Hepatocyte (in vitro differentiated cells): ENCODE measurements around the gene DHRS1.

Source experiments
- EZH2 ChIP-seq: fragments of 200-600 bp; sonication (generic); IDR thresholded peaks from 2 replicates; pipeline ENCODE4 v1.6.1; 2016; ENCODE audit warnings: antibody characterized with exemption, mild to moderate bottlenecking, borderline replicate concordance
- EZH2phosphoT487 ChIP-seq: fragments of 200-600 bp; sonication (generic); IDR thresholded peaks from one replicate; pipeline ENCODE4 v1.6.1; 2018; ENCODE audit warnings: antibody characterized with exemption, mild to moderate bottlenecking, low read depth, moderate library complexity; ENCODE audit not compliant: unreplicated experiment, severe bottlenecking
- TF ChIP-seq, protein P1 (sequence below): fragments of 200-600 bp; sonication (generic); IDR thresholded peaks from 2 replicates; pipeline ENCODE4 v1.5.1; 2016; ENCODE audit warnings: antibody characterized with exemption, mild to moderate bottlenecking; ENCODE audit not compliant: poor library complexity

DNA sequence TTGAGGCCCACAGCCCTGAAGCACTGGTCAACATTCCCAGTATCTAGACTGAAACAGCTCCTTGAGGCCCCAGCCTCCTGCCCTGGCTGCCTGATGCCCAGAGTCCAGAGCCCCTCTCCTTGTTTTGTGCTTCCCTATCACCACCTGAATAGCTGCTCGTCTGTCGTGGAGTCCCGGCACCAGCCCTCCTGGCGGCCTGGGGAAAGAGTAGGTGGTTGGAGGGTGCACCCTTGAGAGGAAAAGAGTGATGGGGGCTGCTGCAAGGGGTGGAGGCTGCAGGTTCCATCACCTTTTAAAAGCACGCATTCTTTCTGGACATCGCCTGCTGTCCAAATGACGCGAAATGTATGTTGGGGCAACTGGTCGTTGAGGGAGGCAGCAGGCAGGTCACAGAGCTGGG lies 31.4 kb downstream of the DHRS1 start:
- TF ChIP-seq, protein P1, sequence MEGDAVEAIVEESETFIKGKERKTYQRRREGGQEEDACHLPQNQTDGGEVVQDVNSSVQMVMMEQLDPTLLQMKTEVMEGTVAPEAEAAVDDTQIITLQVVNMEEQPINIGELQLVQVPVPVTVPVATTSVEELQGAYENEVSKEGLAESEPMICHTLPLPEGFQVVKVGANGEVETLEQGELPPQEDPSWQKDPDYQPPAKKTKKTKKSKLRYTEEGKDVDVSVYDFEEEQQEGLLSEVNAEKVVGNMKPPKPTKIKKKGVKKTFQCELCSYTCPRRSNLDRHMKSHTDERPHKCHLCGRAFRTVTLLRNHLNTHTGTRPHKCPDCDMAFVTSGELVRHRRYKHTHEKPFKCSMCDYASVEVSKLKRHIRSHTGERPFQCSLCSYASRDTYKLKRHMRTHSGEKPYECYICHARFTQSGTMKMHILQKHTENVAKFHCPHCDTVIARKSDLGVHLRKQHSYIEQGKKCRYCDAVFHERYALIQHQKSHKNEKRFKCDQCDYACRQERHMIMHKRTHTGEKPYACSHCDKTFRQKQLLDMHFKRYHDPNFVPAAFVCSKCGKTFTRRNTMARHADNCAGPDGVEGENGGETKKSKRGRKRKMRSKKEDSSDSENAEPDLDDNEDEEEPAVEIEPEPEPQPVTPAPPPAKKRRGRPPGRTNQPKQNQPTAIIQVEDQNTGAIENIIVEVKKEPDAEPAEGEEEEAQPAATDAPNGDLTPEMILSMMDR, result no peak
- TF ChIP-seq EZH2 (no peak), EZH2phosphoT487 (no peak)
